ENCODE data around the gene PTPRQ.

PTPRQ gene

DNA sequence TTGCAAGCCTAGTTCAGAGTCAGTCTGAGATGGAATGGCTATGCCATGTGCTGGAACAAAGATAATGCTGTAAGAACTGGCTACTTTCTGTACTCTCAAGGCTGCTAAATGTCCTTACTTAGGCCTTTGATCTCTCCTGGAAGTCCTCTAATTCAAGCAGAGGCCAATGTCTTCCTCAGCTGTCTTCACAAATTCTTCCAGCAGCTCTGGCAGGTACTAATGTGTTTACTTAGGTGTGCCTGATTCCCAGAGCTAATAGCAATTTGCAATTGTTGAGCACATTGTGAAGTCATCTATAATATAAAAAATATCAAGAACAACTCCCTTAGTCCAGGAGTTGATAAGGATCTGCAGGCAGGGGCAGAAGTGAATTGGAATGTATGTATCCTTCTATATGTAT is 268.8 kb downstream of the PTPRQ start:
- DNase-seq (ENCODE audit: insufficient read length, low spot score) (no peak), FAIRE-seq (no peak)
- no peak for TF ChIP-seq POLR2A (IDR thresholded peaks at IDR 0.05; ENCODE audit: low read depth, low read length)

DNA sequence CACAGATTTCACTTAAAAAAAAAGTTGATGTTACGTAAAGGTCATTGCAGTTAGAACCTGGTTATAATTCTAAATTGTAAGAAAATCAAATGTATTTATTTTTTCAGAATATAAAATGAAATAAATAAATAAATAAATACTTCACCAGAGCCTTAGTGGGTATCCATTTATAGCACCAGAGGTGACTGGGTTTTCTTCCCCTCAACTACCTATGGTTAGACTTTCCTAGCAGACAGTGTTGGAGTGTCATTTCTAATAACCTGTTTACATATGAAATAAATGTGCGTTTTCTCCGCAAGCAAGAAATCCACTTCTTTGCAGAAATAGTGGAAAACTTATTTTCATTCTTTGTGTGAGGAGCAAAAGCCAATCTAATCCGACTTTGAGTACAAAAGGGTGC is 269.4 kb downstream of the PTPRQ start:
- no peak for FAIRE-seq
- TF ChIP-seq POLR2A (IDR thresholded peaks at IDR 0.05; ENCODE audit: low read depth, low read length): no peak
- DNase-seq (ENCODE audit: insufficient read length, low spot score): no peak

DNA sequence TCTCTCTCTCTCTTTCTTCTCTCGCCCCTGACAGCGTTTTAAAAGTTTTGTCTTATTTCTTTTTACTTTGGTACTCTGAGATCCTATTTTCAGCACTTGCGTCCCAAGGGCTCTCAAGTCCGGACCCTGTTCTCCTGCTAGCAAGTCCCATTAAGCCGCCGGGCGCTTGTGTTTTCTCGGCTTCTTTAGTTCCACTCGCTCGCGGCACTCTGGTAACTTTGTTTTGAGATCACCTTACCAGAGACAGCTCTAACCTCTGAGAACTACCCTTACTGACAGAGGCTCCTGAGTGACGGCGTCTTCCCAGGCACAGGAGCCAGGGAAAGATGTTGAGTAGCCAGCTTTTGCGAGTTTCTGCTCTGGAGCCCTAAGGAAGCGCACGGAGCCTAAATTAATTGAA is 270.0 kb downstream of the PTPRQ start:
- FAIRE-seq: no peak

DNA sequence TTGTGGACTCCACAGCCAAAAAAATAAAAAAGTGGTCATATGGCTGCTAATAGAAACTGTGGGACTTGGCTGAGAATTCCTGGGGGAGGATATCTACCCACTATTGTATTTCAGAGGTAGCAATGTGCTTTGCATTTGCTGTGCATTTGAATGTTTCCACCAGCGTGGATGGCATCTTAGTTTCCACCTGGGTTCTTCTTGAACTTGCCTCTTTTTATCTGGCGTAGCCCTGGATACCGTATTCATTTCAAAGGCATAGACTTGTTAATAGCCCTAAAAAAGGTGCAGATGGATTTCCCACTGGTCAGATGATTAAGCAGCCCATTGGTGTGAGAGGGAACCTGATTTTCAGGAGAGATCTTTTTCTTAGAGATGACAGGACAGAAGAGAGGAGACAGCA is 270.8 kb downstream of the PTPRQ start:
- FAIRE-seq: no peak
- no peak for TF ChIP-seq POLR2A (IDR thresholded peaks at IDR 0.05; ENCODE audit: low read depth, low read length)
- no peak for DNase-seq (ENCODE audit: insufficient read length, low spot score)

More for the DNA sequence above, 270.0 kb downstream of the PTPRQ start:
- DNase-seq (ENCODE audit: insufficient read length, low spot score): no peak
- no peak for TF ChIP-seq POLR2A (IDR thresholded peaks at IDR 0.05; ENCODE audit: low read depth, low read length)

DNA sequence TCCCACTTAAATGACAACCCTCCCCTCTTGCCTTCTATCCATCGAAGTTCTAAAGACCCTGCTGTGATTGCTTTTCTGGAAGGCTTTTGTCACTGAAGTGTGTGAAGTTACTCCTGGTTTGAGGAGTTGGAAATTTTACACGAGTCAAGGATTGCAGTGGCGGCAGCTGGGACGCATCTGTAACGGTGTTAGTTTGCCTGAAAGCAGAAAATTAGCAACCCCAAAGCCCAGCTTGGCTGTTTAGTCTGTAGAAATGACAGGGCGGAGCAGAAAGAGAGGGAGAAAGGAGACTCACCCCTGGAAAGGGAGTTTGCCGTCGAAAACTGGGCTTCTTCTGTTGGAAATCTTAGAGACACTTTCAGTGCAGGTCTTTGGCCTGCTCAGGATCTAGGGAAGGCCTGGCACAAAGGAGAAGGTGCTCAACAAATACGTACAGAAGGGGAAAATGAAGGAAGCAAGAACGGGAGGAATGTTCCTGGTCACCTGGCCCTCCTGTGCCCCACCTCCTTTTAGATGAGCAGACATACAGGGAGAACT is 271.7 kb downstream of the PTPRQ start:
- no peak for TF ChIP-seq POLR2A (IDR thresholded peaks at IDR 0.05; ENCODE audit: low read depth, low read length)
- FAIRE-seq (no peak), DNase-seq (ENCODE audit: insufficient read length, low spot score) (no peak)

DNA sequence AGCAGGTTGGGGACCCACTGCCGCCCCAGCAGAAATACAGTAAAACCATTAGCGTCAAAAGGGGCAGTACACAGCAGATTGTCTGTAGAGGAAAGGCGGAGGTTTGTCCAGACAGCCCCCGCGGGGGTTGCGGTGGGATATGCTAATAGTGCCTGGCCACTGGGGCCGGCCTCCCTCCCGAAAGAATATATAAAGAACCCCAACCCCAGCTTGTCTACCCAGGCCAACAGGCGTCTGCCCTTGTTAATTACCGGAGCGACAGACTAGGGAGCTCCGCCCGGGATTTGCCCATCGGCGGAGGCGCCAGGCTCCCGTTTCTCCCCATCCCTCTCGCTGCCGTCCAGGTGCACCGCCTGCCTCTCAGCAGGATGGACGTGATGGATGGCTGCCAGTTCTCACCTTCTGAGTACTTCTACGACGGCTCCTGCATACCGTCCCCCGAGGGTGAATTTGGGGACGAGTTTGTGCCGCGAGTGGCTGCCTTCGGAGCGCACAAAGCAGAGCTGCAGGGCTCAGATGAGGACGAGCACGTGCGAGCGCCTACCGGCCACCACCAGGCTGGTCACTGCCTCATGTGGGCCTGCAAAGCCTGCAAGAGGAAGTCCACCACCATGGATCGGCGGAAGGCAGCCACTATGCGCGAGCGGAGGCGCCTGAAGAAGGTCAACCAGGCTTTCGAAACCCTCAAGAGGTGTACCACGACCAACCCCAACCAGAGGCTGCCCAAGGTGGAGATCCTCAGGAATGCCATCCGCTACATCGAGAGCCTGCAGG is 272.8 kb downstream of the PTPRQ start, which contains the start of gene MYF5:
MYF5 (plus strand) TSS at position 217 of the 774 bp plus-strand sequence; CDS start at position 369, 152 bp downstream.
- DNase-seq (ENCODE audit: insufficient read length, low spot score) (no peak), FAIRE-seq (no peak)
- TF ChIP-seq POLR2A (IDR thresholded peaks at IDR 0.05; ENCODE audit: low read depth, low read length): no peak

DNA sequence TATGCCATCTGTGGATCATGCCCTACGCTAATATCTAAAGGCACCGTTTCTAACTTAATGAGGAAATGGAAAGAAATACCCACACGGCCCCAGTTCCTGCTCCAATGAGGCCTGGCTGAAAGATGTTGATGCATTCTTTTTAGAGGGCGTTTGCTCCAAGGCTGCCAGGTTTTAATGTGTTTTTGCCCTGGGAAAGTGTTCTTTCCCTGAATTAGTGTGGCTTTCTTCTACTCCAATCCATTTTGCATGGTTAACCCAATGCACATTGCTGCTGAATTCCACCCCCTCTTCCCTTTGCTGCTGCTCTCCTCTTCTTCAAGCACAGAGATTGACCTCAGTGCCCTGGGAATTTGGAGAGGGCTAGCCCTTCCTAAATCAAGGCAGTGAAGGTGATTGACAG is 273.8 kb downstream of the PTPRQ start:
- no peak for TF ChIP-seq POLR2A (IDR thresholded peaks at IDR 0.05; ENCODE audit: low read depth, low read length)
- no peak for DNase-seq (ENCODE audit: insufficient read length, low spot score)
- FAIRE-seq: no peak

DNA sequence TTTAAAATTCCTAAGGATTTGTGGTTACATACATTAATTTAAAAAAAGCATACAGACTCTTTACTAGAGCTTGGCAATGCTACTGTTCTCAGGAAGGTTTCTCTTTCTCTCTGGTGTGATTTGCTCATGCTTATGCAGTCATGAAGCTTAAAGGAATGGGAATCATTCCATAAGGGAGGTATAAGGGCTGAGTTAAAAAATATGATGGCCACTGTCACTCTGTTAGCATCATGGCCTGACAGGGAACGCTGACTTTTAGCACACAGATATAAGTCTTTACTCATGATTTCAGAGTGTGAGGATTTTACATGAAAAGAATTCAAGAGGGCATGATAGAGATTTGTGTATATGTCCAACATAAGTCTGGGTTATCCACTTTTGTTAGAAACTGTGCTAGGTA is 276.5 kb downstream of the PTPRQ start:
- FAIRE-seq (no peak), DNase-seq (ENCODE audit: insufficient read length, low spot score) (no peak)
- TF ChIP-seq POLR2A (IDR thresholded peaks at IDR 0.05; ENCODE audit: low read depth, low read length): no peak

DNA sequence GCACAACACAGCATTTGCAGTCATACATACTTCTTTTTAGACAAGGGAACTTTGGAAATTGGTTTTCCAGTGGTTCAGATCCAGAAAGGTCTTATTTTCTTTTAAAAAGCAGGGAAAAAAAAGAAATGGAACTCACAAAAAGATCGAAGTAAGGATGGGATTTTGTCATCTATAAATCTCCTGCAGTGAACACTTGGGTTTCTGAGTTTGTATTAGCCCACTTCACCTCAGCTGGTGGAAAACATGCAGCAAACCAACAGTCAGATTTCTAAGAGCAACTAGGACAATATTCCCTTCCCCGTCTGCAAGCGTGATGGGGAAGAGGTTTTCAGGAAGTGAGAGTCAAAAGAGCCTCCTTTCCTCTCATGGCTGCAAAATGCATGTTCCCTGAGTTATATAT is 277.3 kb downstream of the PTPRQ start:
- FAIRE-seq: no peak
- DNase-seq (ENCODE audit: insufficient read length, low spot score): no peak

More for the DNA sequence above, 277.3 kb downstream of the PTPRQ start:
- TF ChIP-seq POLR2A (IDR thresholded peaks at IDR 0.05; ENCODE audit: low read depth, low read length): no peak

Measured in H54 (cell line).